ENCODE data around the gene CCDC8.

DNA sequence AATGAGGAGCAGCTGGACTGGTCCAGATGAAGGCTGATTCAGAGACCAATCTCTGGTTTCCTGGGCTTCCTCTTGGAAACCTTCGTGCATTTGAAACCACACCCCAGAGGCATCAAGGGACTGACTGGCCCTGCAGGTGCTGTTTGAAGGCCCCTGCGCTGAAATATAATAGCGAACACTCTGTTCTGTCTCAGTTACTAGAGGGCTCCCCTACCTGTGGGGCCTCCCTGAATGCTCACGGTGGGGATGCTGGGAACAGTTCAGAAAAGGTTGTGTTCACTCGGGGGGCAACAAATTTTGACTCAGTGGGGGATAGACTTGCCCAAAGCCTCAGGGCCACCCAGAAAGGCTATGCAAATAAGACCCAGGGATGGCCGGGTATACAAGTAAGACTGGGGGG is 6.4 kb downstream of the CCDC8 start:
- TF ChIP-seq, protein P1, sequence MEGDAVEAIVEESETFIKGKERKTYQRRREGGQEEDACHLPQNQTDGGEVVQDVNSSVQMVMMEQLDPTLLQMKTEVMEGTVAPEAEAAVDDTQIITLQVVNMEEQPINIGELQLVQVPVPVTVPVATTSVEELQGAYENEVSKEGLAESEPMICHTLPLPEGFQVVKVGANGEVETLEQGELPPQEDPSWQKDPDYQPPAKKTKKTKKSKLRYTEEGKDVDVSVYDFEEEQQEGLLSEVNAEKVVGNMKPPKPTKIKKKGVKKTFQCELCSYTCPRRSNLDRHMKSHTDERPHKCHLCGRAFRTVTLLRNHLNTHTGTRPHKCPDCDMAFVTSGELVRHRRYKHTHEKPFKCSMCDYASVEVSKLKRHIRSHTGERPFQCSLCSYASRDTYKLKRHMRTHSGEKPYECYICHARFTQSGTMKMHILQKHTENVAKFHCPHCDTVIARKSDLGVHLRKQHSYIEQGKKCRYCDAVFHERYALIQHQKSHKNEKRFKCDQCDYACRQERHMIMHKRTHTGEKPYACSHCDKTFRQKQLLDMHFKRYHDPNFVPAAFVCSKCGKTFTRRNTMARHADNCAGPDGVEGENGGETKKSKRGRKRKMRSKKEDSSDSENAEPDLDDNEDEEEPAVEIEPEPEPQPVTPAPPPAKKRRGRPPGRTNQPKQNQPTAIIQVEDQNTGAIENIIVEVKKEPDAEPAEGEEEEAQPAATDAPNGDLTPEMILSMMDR (IDR thresholded peaks at IDR 0.05 in 8 of 11, conservative IDR thresholded peaks at IDR 0.05 in 3 of 11), result no peak
- no peak for TF ChIP-seq POLR2A (IDR thresholded peaks at IDR 0.05)
